Liver (tissue), 9 donors: ENCODE measurements around the gene ACACA. TPM values are rescaled to one million over a fixed set of nuclear protein-coding genes. Genes with fewer than 3 reads are reported as not detected.

Source experiments
- DNase-seq: peaks from one replicate; pipeline ENCODE4 v3.0.0-alpha.2; 2017; ENCODE audit warnings: low spot score
- H3K27ac ChIP-seq, 2 donors: one replicate each; pipeline ENCODE4 v1.7.0; 2013; ENCODE audit warnings: inconsistent platforms in 2 of 2, low read length in 2 of 2, control low read depth in 1 of 2, low read depth in 1 of 2, mild to moderate bottlenecking in 1 of 2
- H3K27me3 ChIP-seq, 4 donors: one replicate each; pipeline versions ENCODE4 v1.6.1 to v1.7.0; 2013; ENCODE audit warnings: low read length in 3 of 4, inconsistent platforms in 1 of 4, mild to moderate bottlenecking in 1 of 4, moderate library complexity in 1 of 4; ENCODE audit not compliant: control insufficient read depth in 4 of 4, insufficient read depth in 4 of 4
- H3K36me3 ChIP-seq, 4 donors: one replicate each; pipeline versions ENCODE4 v1.6.1 to v1.7.0; 2013; ENCODE audit warnings: low read length in 3 of 4, mild to moderate bottlenecking in 3 of 4, low read depth in 1 of 4, moderate library complexity in 1 of 4; ENCODE audit not compliant: control insufficient read depth in 4 of 4, insufficient read depth in 3 of 4
- H3K4me1 ChIP-seq, 4 donors: one replicate each; pipeline versions ENCODE4 v1.6.1 to v1.7.0; 2013; ENCODE audit warnings: low read length in 3 of 4, mild to moderate bottlenecking in 3 of 4, moderate library complexity in 1 of 4; ENCODE audit not compliant: control insufficient read depth in 4 of 4, insufficient read depth in 4 of 4
- H3K4me3 ChIP-seq, 3 donors: one replicate each; pipeline versions ENCODE4 v1.6.1 to v1.7.0; 2013; ENCODE audit warnings: low read length in 3 of 3, control low read depth in 1 of 3, low read depth in 1 of 3, mild to moderate bottlenecking in 1 of 3
- H3K9ac ChIP-seq, 2 donors: one replicate each; pipeline ENCODE4 v1.7.0; 2013; ENCODE audit warnings: low read length in 2 of 2, mild to moderate bottlenecking in 2 of 2, moderate library complexity in 2 of 2, control low read depth in 1 of 2, low read depth in 1 of 2
- H3K9me3 ChIP-seq, 4 donors: one replicate each; pipeline versions ENCODE4 v1.6.1 to v1.7.0; 2013; ENCODE audit warnings: low read length in 3 of 4; ENCODE audit not compliant: control insufficient read depth in 4 of 4
- ATF3 ChIP-seq: IDR thresholded peaks from 2 replicates; pipeline ENCODE4 v1.6.1; 2016; ENCODE audit warnings: antibody characterized with exemption
- EGR1 ChIP-seq, 2 donors: IDR thresholded peaks; 2 replicates each; pipeline ENCODE4 v1.6.1; 2016 to 2018; ENCODE audit warnings: antibody characterized with exemption in 2 of 2, low read depth in 2 of 2
- FOXA1 ChIP-seq: IDR thresholded peaks from 2 replicates; pipeline ENCODE4 v1.6.1; 2016; ENCODE audit warnings: antibody characterized with exemption
- GABPA ChIP-seq, 2 donors: IDR thresholded peaks in 1 of 2; conservative IDR thresholded peaks in 1 of 2; 2 replicates each; pipeline ENCODE4 v1.6.1; 2016; ENCODE audit warnings: antibody characterized with exemption in 2 of 2, mild to moderate bottlenecking in 1 of 2, moderate library complexity in 1 of 2
- HNF4A ChIP-seq, 2 donors: conservative IDR thresholded peaks; 2 replicates each; pipeline ENCODE4 v1.6.1; 2016; ENCODE audit warnings: antibody characterized with exemption in 2 of 2, mild to moderate bottlenecking in 2 of 2
- HNF4G ChIP-seq: IDR thresholded peaks from 2 replicates; pipeline ENCODE4 v1.6.1; 2016; ENCODE audit warnings: antibody characterized with exemption
- JUND ChIP-seq, 2 donors: IDR thresholded peaks; 2 replicates each; pipeline ENCODE4 v1.6.1; 2016; ENCODE audit warnings: antibody characterized with exemption in 2 of 2
- NR2F2 ChIP-seq: IDR thresholded peaks from 2 replicates; pipeline ENCODE4 v1.6.1; 2016; ENCODE audit warnings: antibody characterized with exemption
- RAD21 ChIP-seq, 2 donors: IDR thresholded peaks; 2 replicates each; pipeline ENCODE4 v1.6.1; 2016; ENCODE audit warnings: antibody characterized with exemption in 2 of 2, mild to moderate bottlenecking in 2 of 2
- RXRA ChIP-seq, 2 donors: IDR thresholded peaks; 2 replicates each; pipeline ENCODE4 v1.6.1; 2017 to 2018; ENCODE audit warnings: antibody characterized with exemption in 2 of 2, mild to moderate bottlenecking in 1 of 2
- SP1 ChIP-seq: IDR thresholded peaks from 2 replicates; pipeline ENCODE4 v1.6.1; 2018; ENCODE audit warnings: antibody characterized with exemption, mild to moderate bottlenecking
- TAF1 ChIP-seq: conservative IDR thresholded peaks from 2 replicates; pipeline ENCODE4 v1.6.1; 2016; ENCODE audit warnings: antibody characterized with exemption, mild to moderate bottlenecking
- YY1 ChIP-seq: IDR thresholded peaks from 2 replicates; pipeline ENCODE4 v1.6.1; 2016; ENCODE audit warnings: antibody characterized with exemption, mild to moderate bottlenecking
- ZBTB33 ChIP-seq: IDR thresholded peaks from 2 replicates; pipeline ENCODE4 v1.6.1; 2016; ENCODE audit warnings: antibody characterized with exemption
- WGBS: extraction: QIAGEN DNeasy Blood & Tissue Kit; methylation state at CpG from one replicate; pipeline ENCODE4 v1.1.7; 2013; 5-methylcytosine and 5-hydroxymethylcytosine counted together
- polyA plus RNA-seq, 2 donors: library from polyadenylated mRNA; stranded (reverse) in 1 of 2; unstranded in 1 of 2; fragments of 200-250 nt in 1 of 2; fragments of >200 nt in 1 of 2; fragmentation: Nextera tagmentation in 1 of 2; extraction: Ambion mirVana in 1 of 2; gene quantifications; one replicate each; pipeline versions ENCODE4 v1.2.1 to v1.2.3, GENCODE V29; 2013 to 2015
- total RNA-seq, 2 donors: library from RNA; depleted of rRNA; stranded (reverse); fragments of >200 nt; gene quantifications; one replicate each; pipeline ENCODE4 v1.2.3, GENCODE V29; 2014
- TF ChIP-seq, protein P1 (sequence below): IDR thresholded peaks from 2 replicates; pipeline ENCODE4 v1.6.1; 2016; ENCODE audit warnings: antibody characterized with exemption
- TF ChIP-seq, protein P2 (sequence below): IDR thresholded peaks from 2 replicates; pipeline ENCODE4 v1.6.1; 2016; ENCODE audit warnings: antibody characterized with exemption, mild to moderate bottlenecking
- donor health status: healthy.
- donor health status: healthy.
- donor health status: healthy.
- donor health status: healthy.
- donor health status: healthy.

ACACA gene
- total and polyA plus RNA-seq, 4 donors = 14.8 to 49.5 (median 31.2) TPM

- H3K27me3 ChIP-seq = no peaks in the 10 kb centered on the region
- H3K9ac ChIP-seq = no peak overlapping the region
- no peaks in the 10 kb centered on the region for H3K36me3 ChIP-seq
- no peaks in the 10 kb centered on the region for H3K9me3 ChIP-seq
- no peak overlapping the region for H3K4me3 ChIP-seq
- WGBS = 48% methylated on average over 1 of the region's 1 CpG
- TF ChIP-seq YY1 = no peak
- TF ChIP-seq JUND (IDR thresholded peaks at IDR 0.05) = no peak
- no peak for TF ChIP-seq GABPA (IDR thresholded peaks at IDR 0.05 in 1 of 2, conservative IDR thresholded peaks at IDR 0.05 in 1 of 2)
- no peak for TF ChIP-seq FOXA1
- TF ChIP-seq ATF3 = no peak
- TF ChIP-seq HNF4G = no peak
- no peak for TF ChIP-seq TAF1
- TF ChIP-seq, protein P1, sequence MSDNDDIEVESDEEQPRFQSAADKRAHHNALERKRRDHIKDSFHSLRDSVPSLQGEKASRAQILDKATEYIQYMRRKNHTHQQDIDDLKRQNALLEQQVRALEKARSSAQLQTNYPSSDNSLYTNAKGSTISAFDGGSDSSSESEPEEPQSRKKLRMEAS = no peak
- no peak for TF ChIP-seq RXRA (IDR thresholded peaks at IDR 0.05)
- no peak for TF ChIP-seq ZBTB33
- TF ChIP-seq, protein P2, sequence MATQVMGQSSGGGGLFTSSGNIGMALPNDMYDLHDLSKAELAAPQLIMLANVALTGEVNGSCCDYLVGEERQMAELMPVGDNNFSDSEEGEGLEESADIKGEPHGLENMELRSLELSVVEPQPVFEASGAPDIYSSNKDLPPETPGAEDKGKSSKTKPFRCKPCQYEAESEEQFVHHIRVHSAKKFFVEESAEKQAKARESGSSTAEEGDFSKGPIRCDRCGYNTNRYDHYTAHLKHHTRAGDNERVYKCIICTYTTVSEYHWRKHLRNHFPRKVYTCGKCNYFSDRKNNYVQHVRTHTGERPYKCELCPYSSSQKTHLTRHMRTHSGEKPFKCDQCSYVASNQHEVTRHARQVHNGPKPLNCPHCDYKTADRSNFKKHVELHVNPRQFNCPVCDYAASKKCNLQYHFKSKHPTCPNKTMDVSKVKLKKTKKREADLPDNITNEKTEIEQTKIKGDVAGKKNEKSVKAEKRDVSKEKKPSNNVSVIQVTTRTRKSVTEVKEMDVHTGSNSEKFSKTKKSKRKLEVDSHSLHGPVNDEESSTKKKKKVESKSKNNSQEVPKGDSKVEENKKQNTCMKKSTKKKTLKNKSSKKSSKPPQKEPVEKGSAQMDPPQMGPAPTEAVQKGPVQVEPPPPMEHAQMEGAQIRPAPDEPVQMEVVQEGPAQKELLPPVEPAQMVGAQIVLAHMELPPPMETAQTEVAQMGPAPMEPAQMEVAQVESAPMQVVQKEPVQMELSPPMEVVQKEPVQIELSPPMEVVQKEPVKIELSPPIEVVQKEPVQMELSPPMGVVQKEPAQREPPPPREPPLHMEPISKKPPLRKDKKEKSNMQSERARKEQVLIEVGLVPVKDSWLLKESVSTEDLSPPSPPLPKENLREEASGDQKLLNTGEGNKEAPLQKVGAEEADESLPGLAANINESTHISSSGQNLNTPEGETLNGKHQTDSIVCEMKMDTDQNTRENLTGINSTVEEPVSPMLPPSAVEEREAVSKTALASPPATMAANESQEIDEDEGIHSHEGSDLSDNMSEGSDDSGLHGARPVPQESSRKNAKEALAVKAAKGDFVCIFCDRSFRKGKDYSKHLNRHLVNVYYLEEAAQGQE = no peak
- TF ChIP-seq SP1 = no peak
- DNase-seq = no peak
- H3K4me1 ChIP-seq = peaks cover 0 to 8% (median 2%) of the 10 kb centered on the region in 4 donors
- H3K27ac ChIP-seq = no peak overlapping the region
These were observed 41.0 kb downstream of the ACACA start for GRCh38 chr17:37365589-37365988.

- TF ChIP-seq FOXA1 = no peak
- no peak for TF ChIP-seq HNF4G
- TF ChIP-seq ZBTB33 = no peak
- TF ChIP-seq GABPA (IDR thresholded peaks at IDR 0.05 in 1 of 2, conservative IDR thresholded peaks at IDR 0.05 in 1 of 2) = no peak
- no peak for TF ChIP-seq YY1
- no peak for TF ChIP-seq JUND (IDR thresholded peaks at IDR 0.05)
- no peak for TF ChIP-seq RAD21 (IDR thresholded peaks at IDR 0.05)
- no peak for TF ChIP-seq RXRA (IDR thresholded peaks at IDR 0.05)
- TF ChIP-seq EGR1 (IDR thresholded peaks at IDR 0.05; ENCODE audit: low read depth in 2 of 2) = no peak
- no peak for TF ChIP-seq HNF4A (conservative IDR thresholded peaks at IDR 0.05)
- TF ChIP-seq, protein P1 = no peak
- no peak for TF ChIP-seq NR2F2
- TF ChIP-seq SP1 = no peak
- Histone ChIP-seq H3K36me3 (no peaks in the 10 kb centered on the region), H3K4me3 (no peak overlapping the region), H3K27me3 (no peaks in the 10 kb centered on the region), H3K4me1 (peaks cover 0 to 30% (median 21%) of the 10 kb centered on the region in 4 donors), H3K27ac (no peak overlapping the region), H3K9me3 (no peaks in the 10 kb centered on the region), H3K9ac (no peak overlapping the region)
- DNase-seq = no peak
- 93% methylated on average over 4 of the region's 4 CpGs for WGBS
These were observed 45.1 kb downstream of the ACACA start for GRCh38 chr17:37361543-37361942.
